Umbilical cord (tissue), 2 donors: ENCODE results near the gene SHH. TPM values are rescaled to one million over a fixed set of nuclear protein-coding genes. Genes with fewer than 3 reads are reported as not detected.

Experiments used
- DNase-seq: peaks from one replicate; pipeline ENCODE4 v3.0.0-alpha.2; 2015; ENCODE audit warnings: low spot score
- total RNA-seq: library from RNA; depleted of rRNA; stranded (reverse); fragments of >200 nt; gene quantifications from one replicate; pipeline ENCODE4 v1.2.3, GENCODE V29; 2014; ENCODE audit warnings: low replicate concordance; ENCODE audit not compliant: insufficient read depth

The SHH gene
- total RNA-seq, 1 donor from 2014 or later = 1.2 TPM

GRCh38 chr7:155764438-155764793, 47.8 kb downstream of the SHH start:
- DNase-seq = no peak

GRCh38 chr7:155763691-155764437, 48.4 kb downstream of the SHH start:
- peak; percentile 57 for DNase-seq

- no peak for DNase-seq
Observed at GRCh38 chr7:155763122-155763521, 49.1 kb downstream of the SHH start.

- DNase-seq = no peak
Observed at GRCh38 chr7:155762655-155763054, 49.6 kb downstream of the SHH start.

GRCh38 chr7:155762036-155762435, 50.2 kb downstream of the SHH start:
- no peak for DNase-seq

GRCh38 chr7:155761162-155761561, 51.1 kb downstream of the SHH start:
- DNase-seq = no peak

- DNase-seq = no peak
Observed at GRCh38 chr7:155759740-155760430, 52.4 kb downstream of the SHH start.

GRCh38 chr7:155758348-155758747, 53.9 kb downstream of the SHH start:
- no peak for DNase-seq

- DNase-seq = no peak
Observed at GRCh38 chr7:155756322-155756721, 55.9 kb downstream of the SHH start.

- no peak for DNase-seq
Observed at GRCh38 chr7:155755026-155755425, 57.2 kb downstream of the SHH start.

- no peak for DNase-seq
Observed at GRCh38 chr7:155754165-155754564, 58.1 kb downstream of the SHH start.

- DNase-seq = no peak
Observed at GRCh38 chr7:155753446-155753965, 58.8 kb downstream of the SHH start.

- DNase-seq = no peak
Observed at GRCh38 chr7:155752756-155753445, 59.4 kb downstream of the SHH start.

- DNase-seq = no peak
Observed at GRCh38 chr7:155751409-155751808, 60.9 kb downstream of the SHH start.

- DNase-seq = no peak
Observed at GRCh38 chr7:155750255-155751125, 61.8 kb downstream of the SHH start.

Other genes with a start within 250 kb of the SHH start
- 31.8 TPM for gene RBM33, start 167.8 kb downstream of the SHH start, total RNA-seq